AG09309 (cell line): ENCODE data around the gene ICAM2.

ENCODE experiments used
- DNase-seq: peaks from one replicate; pipeline ENCODE4 v3.0.0-alpha.2; 2010; ENCODE audit warnings: low read depth
- H3K4me3 ChIP-seq: 2 replicates; pipeline ENCODE4 v1.5.1; 2011; ENCODE audit warnings: mild to moderate bottlenecking, low read depth, low read length, moderate library complexity; ENCODE audit not compliant: control insufficient read depth
- CTCF ChIP-seq: IDR thresholded peaks from 2 replicates; pipeline ENCODE4 v1.5.1; 2011; ENCODE audit warnings: mild to moderate bottlenecking, low read depth, low read length, inconsistent platforms; ENCODE audit not compliant: insufficient read depth, control insufficient read depth; ENCODE audit errors: missing control alignments

Gene ICAM2

DNA sequence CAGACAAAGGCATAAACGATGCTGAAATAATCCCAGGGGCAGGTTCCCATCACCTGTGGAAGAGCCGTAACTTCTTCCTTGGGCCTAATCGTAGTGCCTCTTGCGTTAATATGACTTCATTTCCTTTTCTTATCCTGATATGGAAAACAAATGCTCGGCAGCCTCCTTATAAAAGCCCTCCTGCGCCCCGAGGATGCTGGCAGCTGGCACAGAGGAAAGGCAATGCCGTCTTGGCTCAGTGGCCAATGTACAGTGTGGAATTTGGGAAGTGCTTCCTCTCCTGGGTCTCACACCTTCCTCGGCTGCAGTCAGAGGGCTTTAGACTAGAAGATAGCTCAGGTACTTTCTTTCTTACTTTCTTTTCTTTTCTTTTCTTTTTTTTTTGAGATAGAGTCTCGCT is 51.2 kb downstream of the ICAM2 start:
- no peak for TF ChIP-seq CTCF

GRCh38 chr17:63967953-63968352 is 52.5 kb downstream of the ICAM2 start:
- H3K4me3 ChIP-seq: no peak overlapping the region
- TF ChIP-seq CTCF: no peak
- DNase-seq: no peak

More for the DNA sequence above, 51.2 kb downstream of the ICAM2 start:
- DNase-seq: no peak
- no peak overlapping the region for H3K4me3 ChIP-seq

DNA sequence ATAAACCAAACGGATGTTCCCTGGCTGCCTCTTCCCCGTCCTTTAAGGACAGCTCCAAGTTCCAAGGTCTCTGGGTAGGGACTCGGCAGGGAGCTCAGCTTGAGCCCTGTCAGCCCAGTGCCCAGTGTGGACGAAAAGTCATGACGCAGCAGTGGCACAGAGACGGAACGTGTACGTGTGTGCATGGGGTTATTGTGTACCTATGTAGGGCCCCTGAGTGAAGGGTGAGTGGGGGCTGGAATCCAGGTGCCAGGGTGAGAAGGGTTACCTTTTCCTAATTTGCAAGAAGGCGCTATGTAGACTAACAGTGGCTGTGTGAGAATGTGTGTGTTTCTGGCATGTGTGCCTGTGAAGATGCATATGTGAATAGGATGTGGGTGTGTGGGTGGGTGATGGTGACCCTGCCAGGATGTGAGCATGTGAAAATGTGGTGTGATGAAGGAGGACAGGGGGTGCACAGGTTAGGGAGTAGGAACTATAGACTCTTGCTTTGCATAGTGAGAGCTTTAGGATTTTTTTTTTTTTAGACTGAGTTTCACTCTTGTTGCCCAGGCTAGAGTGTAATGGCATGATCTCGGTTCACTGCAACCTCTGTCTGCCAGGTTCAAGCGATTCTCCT is 53.7 kb downstream of the ICAM2 start:
- TF ChIP-seq CTCF: no peak
- no peak overlapping the region for H3K4me3 ChIP-seq
- no peak for DNase-seq

DNA sequence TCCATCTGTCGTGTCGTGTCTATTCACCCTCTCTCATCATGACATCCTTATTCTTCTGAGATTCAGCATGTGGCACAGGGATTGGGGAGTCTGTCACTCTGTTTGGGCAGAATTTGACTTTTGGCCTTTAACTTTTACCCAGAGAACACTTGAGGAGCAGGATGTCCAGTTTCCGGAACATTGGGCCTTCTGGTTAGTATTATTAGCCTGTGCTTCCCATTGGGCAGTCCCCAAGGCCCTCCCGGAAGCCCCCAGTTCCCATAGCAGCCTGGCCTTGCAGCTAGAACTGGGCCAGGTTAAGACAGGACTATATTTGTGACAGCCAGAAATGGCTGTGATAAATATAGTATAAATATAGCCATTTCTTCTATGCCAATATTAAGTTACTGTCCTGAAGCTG is 57.3 kb downstream of the ICAM2 start:
- no peak overlapping the region for H3K4me3 ChIP-seq
- no peak for DNase-seq
- no peak for TF ChIP-seq CTCF

DNA sequence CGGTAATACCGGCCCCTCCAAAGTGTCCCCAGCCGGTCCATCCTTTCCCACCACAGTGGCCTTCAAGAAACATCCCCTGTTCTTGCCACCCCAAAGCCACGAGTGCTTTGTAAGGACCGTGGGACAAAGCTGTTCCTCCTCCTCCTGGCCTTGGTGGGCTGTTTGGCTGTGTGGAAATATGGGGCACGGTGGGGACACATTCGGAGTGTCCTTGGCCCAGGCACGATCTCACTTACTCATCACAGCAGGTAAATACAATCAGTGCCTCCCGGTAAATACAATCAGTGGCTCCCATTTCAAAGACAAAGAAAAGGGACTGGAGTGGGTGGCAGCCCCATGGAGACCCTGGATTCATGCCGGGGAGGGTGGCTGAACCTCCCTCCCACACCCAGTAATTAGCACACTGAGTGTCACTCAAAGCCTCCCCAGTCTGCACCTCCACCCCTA is 58.1 kb downstream of the ICAM2 start:
- no peak overlapping the region for H3K4me3 ChIP-seq
- TF ChIP-seq CTCF: no peak
- no peak for DNase-seq

DNA sequence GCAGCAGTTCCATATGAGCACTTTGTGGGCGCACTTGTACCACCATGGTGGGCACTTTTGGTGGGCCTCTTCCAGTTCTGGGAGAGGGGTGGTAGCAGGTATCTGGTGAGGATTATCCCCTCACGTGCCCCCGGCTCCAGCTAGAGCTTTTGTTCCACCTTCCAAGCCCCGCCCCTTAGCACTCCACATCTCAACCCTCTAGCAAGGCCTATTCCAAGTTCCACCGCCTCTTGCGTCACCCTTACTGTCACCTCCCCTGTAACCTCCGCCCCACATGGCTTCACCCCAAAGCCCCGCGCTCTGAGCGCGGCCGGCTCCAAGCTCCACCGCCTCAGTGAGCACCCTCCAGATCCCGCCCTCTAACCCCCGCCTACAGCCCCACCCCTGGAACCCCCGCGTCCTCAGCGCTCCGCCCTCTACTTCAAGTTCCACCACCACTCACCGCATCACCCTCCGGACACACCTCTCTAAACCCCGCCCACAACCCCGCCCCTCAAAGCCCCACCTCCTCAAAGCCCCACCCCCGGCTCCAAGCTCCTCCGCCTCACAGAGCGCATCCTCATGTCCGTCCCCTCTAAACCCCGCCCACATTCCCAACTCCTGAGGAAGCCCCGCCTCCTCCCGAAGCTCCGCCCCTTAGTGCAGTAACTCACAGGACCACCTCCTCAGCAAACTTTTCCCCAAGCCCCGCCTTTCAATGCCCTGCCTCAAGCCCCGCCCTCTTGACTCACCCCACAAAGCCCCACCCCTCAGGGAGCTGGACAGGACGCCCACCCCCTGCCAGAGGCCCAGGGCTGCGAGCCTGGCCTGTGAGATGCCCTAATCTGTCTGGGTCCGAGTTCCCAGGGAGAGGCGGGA is 58.8 kb downstream of the ICAM2 start:
- DNase-seq: no peak
- no peak overlapping the region for H3K4me3 ChIP-seq
- no peak for TF ChIP-seq CTCF
